Skin of body (tissue), 2 donors: Measurements from ENCODE around the gene ELK3. TPM values are rescaled to one million over a fixed set of nuclear protein-coding genes. Genes with fewer than 3 reads are reported as not detected.
A peak's percentile ranks its signal among the peaks of the same experiment; 100 is the strongest.

ENCODE experiments used
- DNase-seq: peaks from one replicate; lab custom pipeline; 2025; lab: John Stamatoyannopoulos, UW
- total RNA-seq: library from RNA; depleted of rRNA; stranded (reverse); fragments of >200 nt; gene quantifications from one replicate; pipeline ENCODE4 v1.2.3, GENCODE V29; 2014

The ELK3 gene
- total RNA-seq, 1 donor from 2014 or later = 15.1 TPM

- no peak for DNase-seq
These were observed 40.7 kb downstream of the ELK3 start for GRCh38 chr12:96234591-96235483.

- DNase-seq = no peak
These were observed 41.3 kb downstream of the ELK3 start for GRCh38 chr12:96235484-96235826.

- DNase-seq = no peak
These were observed 42.1 kb downstream of the ELK3 start for GRCh38 chr12:96236221-96236822.

GRCh38 chr12:96237035-96237434 is 42.9 kb downstream of the ELK3 start:
- DNase-seq = no peak

DNA sequence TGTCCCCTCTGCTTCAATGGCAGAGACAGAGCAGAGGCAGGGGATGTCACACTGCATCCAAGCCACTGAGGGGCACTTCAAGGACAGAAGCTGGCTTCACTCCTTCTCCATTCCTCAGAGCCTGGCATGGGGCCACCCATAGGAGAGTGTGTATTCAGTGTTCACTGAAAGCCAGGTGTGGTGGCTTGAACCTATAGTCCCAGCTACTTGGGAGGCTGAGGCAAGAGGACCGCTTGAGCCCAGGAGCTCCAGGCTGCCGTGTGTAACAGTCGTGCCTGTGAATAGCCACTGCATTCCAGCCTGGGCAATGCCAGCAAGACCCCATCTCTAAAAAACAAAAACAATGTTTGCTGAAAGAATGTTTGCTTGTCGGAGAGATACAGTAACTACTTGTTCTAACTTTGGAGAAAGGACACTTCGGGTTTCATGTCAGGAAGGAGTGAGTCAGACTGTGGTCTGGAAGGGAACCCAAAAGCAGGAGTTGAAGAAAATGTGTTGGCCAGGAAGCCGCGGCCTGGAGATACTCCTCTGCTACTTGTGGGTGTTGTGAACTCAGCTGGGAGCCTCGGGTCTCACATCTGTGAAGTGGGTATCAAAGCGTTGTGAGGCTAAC is 43.4 kb downstream of the ELK3 start:
- DNase-seq = peak; percentile 30

- no peak for DNase-seq
These were observed 44.3 kb downstream of the ELK3 start for GRCh38 chr12:96238336-96239047.

GRCh38 chr12:96239711-96240635 is 45.8 kb downstream of the ELK3 start:
- DNase-seq = peak; percentile 89

DNA sequence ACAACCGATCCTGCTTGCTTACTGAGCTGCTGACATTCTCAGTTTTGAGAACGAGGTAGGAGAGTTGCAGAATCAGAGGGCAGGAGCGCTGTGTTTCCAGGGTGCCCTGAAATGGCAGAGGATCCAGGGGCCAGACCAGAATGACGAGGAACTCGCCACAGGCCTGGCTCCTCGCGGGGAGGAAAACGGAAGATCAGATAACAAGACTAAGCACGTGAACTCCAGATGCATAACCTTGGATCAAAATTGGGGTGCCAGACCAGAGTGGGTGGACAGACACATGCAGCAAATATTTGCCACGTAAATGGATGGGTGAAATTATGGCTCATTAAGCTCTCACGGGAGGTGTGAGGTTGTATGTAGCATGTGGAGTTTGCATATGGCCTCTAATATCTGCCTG is 46.5 kb downstream of the ELK3 start:
- no peak for DNase-seq

DNA sequence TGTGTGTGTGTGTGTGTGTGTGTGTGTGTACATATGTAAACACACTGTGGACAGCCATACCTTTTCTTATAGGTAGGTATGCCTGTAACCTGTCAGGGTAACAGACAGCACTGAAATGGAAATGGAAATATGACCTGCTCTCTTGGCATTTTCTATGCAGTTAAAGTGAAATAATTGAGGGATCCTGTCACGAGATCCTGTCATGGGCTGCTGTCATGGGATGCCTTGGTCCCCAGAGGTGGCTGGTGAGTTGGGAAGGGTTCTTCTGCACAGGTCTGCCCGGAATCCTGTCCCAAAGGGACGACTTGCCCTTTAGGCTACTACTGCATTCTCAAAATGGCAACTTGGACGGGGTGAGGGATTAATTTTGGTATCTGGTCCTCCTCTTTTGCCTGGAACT is 47.3 kb downstream of the ELK3 start:
- no peak for DNase-seq

DNA sequence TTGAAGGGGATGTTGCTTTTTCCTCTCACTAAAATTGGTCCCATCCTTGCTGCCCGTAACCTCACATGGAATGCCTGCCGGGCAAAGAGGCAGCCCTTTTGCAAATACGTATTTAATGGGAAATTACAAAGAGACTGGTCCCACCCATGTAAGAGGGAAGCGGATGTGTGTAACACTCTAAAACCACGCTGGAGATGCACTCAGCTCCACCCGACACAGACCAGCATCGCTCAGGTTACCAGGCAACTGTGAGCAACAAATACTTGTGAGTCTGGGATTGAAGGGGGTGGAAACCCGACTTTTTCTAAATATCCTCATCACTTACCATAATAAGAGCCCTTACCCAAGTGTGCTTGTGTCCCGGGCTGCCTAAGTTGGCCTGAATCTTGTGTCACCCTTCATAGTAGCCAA is 47.7 kb downstream of the ELK3 start:
- DNase-seq = peak; percentile 34

GRCh38 chr12:96242597-96242996 is 48.4 kb downstream of the ELK3 start:
- DNase-seq = no peak

GRCh38 chr12:96244826-96245225 is 50.7 kb downstream of the ELK3 start:
- DNase-seq = no peak

DNA sequence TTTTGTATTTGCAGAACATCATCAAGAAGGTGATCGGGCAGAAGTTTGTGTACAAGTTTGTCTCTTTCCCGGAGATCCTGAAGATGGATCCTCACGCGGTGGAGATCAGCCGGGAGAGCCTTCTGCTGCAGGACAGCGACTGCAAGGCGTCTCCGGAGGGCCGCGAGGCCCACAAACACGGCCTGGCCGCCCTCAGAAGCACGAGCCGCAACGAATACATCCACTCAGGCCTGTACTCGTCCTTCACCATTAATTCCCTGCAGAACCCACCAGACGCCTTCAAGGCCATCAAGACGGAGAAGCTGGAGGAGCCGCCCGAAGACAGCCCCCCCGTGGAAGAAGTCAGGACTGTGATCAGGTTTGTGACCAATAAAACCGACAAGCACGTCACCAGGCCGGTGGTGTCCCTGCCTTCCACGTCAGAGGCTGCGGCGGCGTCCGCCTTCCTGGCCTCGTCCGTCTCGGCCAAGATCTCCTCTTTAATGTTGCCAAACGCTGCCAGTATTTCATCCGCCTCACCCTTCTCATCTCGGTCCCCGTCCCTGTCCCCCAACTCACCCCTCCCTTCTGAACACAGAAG is 52.8 kb downstream of the ELK3 start:
- no peak for DNase-seq

GRCh38 chr12:96247563-96247962 is 53.4 kb downstream of the ELK3 start:
- DNase-seq = no peak

- DNase-seq = no peak
These were observed 54.2 kb downstream of the ELK3 start for GRCh38 chr12:96248136-96248931.

DNA sequence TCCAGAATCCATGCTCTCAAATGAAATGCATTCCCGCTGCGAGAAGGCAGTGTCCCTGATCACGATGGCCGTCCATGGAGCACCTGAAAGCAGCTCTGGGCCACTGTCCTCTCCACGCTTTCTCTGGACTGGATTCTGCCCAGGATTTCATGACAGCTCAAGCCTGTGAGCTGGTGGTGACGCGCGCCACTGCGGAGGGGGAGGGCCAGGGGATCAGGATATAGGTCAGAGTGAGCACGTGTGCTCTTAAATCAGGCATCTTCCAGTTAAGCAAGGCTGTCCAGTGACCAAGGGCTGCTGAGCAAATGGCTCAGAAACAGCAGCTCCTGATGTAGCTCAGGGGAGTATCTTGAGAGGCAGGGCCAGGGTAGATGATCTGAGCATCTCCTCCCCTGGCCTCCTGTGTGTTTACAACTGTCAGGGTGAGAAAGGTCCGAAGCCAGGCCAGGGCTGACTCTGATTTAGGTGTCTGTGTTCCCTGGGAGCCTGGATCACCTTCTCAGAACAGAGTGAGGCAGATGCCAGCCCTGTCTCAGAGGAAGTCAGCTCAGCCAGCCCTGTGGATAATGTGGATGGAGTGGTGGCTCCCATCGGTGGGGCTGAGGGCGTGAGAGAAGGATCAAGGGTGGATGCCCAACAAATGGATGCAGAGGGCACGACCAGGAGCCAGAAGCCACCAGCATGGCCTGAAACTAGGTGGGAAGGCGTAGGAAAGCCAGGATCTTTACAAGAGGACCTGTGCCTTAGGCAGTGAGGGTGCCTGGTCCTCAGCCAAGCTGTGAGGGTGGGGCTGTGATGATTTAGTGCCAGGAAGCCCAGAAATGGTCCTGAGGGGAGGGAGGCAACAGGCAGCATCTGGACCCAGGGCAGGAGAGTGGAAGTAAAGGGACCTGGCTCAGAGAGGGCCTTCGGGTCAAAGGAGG is 55.3 kb downstream of the ELK3 start:
- DNase-seq = no peak

GRCh38 chr12:96250119-96250685 is 56.0 kb downstream of the ELK3 start:
- no peak for DNase-seq

DNA sequence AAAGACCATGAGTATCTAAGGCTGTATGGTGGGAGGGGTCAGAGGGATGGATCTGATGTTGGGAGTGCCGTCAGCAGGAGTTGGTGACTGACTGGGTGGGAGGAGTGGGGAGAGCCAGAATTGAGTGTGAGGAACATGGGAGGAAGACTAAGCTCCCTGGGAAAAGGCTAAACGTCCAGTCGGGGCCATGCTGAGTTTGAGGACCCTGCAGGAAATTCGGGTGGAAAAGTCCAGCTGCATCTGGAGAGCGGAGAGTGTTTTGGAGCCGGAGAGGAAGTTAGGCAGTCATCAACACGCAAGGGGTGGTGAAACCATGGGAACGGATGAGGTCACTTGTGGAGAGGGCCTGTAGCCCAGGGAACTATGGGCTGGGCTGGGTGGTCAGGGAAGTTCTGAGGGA is 60.9 kb downstream of the ELK3 start:
- peak; percentile 13 for DNase-seq
